NCI-H2081 (cell line): ENCODE measurements around the gene OTUD1.
"Not testable (repeated sequence)": the region's sequence is repeated elsewhere in the genome, so short reads cannot be mapped to it uniquely, and the experiment has no call there.

Experiments
- DNase-seq, 2 experiments: peaks; one replicate each; lab custom pipeline; 2025; lab: John Stamatoyannopoulos, UW

OTUD1 gene, protein sequence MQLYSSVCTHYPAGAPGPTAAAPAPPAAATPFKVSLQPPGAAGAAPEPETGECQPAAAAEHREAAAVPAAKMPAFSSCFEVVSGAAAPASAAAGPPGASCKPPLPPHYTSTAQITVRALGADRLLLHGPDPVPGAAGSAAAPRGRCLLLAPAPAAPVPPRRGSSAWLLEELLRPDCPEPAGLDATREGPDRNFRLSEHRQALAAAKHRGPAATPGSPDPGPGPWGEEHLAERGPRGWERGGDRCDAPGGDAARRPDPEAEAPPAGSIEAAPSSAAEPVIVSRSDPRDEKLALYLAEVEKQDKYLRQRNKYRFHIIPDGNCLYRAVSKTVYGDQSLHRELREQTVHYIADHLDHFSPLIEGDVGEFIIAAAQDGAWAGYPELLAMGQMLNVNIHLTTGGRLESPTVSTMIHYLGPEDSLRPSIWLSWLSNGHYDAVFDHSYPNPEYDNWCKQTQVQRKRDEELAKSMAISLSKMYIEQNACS

DNA sequence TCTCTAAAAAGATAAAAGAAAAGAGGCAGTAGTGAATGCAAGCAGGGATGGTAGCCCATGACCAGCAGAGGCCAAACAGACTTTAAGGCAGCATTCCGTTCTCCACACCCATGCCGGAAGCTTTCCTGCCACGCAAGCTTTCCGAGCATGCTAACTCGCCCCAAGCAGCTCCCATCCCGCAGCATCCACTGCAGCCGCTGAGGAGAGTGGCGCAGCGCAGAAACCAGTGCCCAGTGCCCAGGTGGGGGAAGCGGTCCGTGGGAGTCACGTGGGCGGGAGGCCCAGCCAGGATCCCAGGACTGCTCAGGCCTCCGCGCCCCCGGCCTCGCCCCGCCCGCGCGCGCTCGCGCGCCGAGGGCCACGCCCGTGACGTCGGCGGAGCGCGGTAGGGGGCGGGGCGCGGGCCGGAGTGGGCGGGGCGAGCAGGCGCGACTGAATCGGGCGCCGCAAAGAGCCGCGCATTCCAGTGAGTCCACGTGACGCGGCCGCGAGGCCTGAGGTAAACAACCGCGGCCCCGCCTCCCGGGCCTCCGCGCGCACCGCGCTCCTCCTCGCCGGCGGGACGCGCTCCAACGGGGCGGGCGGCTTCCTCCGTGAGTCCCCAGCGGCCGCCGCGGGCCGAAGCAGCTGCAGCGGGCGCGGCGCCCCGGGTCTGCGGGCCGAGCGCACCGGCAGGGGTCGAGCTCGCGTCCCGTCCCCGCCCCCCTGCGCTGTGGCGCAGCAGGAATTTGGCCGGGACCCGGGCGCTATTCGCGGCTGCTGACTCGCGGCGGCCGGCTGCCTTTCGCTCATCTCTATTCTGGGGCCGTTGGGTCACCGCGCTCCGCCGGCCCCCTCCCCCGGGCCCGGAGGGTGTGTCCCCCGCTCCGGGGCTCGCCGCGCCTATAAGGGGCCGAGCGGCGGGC, at the start of gene OTUD1:
Gene OTUD1, plus strand, starts transcription at position 529 of the 905 bp plus-strand sequence. CDS start 383 bp downstream, outside the sequence.
- DNase-seq = peak; percentile 78 to 80

DNA sequence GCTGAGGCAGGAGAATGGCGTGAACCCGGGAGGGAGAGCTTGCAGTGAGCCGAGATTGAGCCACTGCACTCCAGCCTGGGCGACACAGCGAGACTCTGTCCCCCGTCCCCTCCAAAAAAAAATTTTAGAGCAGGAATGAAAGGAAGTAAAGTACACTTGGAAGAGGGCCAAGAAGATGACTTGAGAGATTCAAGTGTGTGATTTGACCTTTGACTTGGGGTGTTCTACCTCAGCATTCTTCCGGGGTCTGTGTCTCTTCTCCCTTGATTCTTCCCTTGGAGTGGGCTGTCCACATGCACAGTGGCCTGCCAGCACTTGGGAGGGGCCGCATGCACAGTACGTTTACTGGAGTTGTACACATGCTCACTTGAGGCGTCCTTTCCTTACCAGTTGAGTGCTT, 48.5 kb upstream of the OTUD1 start:
- not testable (repeated sequence) for DNase-seq

DNA sequence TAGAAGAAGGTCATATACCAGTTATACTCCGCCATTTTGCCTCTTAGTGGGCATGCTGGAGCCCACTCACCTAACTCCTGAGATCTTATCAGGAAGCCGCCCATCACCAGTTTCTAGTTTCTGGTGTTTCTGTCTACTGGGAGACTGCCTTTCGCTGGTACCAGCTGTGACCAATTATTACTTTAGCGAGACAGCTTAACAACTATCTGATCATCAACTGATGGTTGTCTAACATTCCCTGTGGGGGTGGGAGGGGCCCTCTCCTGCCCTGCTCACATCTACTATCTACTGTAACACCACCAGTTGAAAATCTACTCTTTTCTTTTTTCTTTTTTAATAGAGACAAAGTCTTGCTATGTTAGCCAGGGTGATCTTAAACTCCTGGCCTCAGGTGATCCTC, 48.1 kb upstream of the OTUD1 start:
- DNase-seq = no peak

DNA sequence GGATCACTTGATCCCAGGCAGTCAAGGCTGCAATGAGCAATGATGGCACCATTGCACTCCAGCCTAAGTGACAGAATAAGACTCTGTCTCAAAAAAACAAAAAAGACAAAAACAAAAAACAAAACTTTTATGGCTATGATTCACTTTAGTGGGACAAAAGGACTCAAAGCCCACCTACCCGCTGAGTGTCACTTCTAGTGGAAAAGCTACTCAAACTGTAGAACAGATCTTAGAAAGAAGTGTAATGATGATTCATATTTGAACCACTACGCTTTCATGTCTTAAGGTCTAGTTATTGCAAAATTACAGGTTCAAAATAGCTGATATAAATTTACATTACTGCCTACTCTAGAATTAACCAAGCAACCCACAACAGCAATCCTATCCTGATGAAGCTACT, 47.1 kb upstream of the OTUD1 start:
- DNase-seq = no peak

DNA sequence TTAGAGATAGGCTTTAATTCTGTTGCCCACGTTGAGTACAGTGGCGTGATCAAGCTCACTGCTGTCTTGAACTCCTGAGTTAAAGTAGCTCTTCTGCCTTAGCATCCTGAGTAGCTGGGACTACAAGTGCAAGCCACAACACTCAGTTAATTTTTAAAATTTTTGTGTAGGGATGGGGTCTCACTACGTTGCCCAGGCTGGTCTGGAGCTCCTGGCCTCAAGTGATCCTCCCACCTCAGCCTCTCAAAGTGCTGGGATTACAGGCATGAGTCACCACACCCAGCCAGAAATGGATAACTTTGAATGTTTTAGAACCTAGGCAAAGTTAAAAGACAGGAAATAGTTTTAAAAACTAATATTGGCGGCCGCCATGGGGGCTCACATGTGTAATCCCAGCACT, 43.9 kb upstream of the OTUD1 start:
- no peak for DNase-seq

DNA sequence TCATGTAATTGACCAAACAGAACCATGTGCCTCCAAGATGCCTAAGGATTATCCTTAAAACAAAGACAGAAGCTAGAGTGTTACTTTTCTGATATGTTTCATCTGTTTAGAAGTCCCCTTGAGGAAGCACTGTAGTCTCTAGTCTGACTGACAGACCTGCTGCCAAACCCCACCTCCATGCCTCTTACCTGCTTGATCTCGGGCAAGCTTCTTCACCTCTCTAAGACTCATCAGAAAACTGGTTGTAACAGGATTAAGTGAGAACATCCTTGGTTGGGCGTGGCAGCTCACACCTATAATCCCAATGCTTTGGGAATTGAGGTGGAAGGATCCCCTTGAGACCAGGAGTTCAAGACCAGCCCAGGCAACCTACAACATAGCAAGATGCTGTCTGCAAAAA, 42.2 kb upstream of the OTUD1 start:
- no peak for DNase-seq

DNA sequence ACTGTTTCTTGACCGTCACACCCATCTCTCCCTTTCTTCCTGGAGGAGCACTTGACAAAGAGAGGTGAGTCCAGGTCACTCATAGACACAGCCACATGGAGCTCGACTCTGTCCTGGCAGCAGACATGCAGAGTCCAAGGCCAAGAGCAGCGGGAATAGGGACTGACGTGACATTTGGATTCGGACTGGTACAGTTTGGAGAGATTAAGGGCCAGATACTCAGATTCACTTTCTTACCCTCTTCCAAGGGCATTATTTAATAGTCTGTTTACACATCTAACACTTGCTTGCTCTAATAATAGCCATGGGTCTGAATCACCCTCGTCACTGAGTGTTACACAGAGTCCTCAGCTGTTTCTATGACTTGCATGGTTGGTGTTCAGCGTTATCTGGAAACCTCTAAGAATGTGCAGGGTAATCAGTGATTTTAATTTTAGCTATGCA, 39.2 kb upstream of the OTUD1 start:
- no peak for DNase-seq

DNA sequence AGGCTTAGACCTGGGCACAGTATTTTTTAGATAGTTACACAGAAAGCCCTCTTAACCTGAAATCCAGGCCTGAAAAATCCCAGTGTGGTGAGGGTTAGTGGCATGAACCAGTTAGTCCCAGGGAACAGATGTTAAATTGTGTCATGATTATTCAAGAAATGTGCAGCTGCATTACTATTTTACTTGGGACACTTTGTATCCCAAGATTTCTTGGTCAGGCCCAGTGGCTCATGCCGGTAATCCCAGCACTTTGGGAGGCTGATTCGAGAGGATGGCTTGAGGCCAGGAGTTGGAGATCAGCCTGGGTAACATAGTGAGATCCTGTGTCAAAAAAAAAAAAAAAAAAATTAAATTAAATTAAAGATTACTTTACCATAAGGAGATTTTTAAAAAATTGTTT, 36.0 kb upstream of the OTUD1 start:
- DNase-seq = no peak

DNA sequence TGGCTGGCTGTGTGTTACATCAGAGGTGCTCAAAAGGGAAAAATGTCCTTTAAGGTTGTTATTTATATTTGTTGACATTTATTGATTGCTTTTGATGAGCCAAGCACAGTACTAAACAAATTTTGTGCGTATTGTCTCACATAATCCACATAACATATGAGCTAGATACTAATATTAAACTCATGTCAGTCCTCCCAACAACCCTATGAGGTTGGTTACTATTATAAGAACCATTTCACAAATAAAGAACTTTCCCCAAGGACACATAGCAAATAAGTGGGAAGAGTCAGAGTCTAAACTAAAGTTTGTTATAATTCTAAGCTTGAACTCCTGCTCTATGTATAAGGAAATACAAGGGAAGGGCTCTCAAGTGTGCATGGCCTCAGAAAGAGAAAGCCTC, 35.6 kb upstream of the OTUD1 start:
- DNase-seq = no peak

DNA sequence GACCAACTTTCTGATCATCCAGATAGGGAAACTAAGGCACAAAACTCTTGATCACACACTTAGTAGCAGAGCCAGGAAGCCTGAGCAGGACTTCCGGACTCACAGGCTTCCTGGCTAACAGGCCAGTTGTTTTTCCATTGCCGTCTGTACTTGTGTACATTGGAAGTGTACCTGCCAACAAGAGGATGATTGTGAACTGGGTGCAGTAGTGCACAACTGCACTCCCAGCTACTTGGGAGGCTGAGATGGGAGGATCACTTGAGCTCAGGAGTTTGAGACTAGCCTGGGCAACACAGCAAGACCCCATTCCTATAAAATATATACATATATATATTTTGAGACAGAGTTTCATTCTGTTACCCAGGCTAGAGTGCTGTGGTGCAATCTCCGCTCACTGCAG, 35.2 kb upstream of the OTUD1 start:
- DNase-seq = no peak

DNA sequence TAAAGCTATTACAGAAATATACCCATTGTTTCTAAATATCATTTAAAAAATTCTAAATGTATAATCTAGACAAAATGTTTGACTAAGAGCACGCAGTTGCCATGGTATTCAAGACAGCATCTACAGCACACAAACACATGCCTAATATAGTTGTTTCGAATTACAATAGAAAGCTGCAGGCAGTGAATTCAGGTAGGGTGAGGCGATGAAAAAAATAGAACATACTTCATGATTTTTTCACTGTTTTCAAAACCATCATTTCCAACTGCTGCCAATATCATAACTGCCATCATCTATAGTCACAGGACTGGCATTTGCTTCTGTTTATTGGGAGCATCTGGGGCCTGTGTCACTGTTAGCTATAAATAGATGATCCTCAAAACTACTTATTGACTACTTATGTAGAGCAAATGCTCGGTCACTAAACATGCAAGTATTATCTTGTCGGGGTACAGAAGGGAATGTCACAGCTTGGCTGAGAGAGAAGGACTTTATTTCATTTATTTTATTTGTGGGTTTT, 34.4 kb upstream of the OTUD1 start:
- no peak for DNase-seq

DNA sequence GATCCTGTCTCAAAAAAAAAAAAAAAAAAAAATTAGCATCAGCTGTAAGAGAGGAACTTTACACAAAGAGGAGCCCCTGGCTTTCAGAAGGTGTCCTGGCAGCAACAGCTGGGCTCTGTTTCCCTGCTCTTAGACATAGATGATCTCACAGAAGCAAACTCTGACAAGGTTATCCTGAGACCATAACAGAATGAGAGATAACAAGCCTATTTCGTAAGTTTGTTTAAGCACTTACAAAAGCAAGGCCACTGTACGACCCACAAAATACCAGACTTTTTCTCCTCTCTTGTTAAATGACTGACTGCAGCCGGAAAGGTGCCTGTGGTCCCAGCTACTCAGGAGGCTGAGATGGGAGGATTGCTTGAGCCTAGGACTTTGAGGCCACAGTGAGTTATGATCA, 33.3 kb upstream of the OTUD1 start:
- DNase-seq = no peak

DNA sequence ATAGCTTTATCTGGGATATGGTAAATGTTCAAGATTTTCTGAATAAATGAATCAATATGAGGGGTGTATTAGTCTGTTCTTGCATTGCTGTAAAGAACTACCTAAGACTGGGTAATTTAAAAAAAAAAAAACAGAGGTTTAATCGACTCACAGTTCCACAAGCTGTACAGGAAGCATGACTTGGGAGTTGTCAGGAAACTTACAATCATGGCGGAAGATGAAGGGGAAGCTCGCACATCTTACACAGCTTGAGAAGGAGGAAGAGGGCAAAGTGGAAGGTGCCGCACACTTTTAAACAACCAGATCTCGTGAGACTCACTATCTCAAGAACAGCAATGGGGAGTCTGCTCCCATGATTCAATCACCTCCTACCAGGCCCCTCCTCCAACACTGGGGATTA, 32.5 kb upstream of the OTUD1 start:
- DNase-seq = no peak

DNA sequence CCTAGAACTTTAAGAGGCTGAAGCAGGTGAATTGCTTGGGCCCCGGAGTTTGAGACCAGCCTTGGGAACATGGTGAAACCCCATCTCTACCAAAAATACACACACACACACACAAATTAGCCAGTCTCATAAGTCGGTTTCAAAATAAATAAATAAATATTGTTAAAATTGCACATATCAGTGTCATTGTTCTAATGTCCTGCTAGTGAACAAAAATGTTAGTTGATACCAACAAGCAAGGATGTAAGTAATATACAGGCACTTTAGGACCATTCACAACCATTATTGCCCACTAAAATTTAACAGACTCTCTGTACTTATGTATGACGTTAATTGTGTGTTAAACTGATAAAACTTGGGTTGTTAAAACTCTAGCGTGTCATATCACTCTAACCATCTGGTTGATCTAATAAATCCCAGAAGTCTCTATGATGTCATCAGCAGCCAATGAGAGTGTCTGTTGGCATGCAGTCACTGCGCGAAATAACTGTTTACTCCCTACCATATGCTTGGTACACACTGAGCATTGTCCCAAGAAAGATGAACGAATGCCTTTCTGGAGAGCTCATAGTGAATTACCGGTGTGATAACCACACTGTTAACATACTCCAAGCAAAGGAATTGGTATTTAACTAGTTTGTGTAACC, 30.4 kb upstream of the OTUD1 start:
- no peak for DNase-seq

DNA sequence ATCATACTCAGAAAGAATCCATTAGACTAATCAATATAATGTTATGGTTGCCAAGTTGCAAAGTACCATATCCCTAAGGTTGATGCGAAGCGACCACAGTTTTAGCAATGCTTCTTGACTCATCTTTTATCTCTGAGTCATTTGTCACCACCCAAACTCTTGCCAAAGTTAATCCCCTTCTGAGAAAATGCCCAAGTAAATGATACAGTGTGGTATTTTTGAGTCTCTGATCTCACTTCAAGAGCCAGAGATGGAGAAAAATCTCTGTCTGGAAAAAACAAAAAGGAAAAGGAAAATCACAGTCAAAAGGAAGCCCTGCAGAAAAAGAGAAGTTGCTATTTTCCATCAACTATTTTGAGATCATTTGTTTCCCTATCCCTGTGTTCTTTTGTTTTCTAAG, 26.7 kb upstream of the OTUD1 start:
- DNase-seq = no peak

DNA sequence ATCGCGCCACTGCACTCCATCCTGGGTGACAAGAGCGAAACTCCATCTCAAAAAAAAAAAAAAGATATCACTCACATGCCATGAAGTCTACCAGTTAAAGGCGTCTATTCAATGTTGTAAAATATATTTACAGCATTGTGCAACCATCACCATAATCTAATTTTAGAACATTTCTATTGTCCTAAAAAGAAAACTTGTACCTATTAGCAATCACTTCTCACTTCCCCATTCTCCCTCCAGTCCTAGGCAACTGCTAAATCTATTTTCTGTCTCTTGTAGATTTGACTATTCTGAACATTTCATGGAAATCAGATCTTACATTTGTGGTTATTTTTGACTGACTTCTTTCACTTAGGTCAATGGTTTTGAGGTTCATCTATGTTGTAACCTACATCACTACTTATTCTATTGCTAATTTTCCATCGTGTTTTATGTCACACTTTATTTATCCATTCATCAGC, 25.2 kb upstream of the OTUD1 start:
- DNase-seq = no peak

DNA sequence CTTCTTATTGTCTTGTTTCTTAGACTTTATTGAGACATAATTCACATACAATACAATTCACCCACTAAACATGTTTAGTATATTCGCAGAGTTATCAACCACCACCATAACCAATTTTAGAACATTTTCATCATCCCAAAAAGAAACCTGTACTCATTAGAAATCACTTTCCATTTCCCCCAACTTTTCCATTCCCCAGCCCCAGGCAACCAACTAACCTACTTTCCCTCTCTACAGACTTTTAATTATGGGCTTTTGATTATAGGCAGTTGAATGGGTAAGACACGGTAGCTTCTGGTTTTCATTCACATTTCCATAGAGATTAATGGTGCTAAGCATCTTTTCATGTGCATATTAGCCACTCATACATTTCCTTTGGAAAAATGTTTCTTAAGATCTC, 24.2 kb upstream of the OTUD1 start:
- no peak for DNase-seq

DNA sequence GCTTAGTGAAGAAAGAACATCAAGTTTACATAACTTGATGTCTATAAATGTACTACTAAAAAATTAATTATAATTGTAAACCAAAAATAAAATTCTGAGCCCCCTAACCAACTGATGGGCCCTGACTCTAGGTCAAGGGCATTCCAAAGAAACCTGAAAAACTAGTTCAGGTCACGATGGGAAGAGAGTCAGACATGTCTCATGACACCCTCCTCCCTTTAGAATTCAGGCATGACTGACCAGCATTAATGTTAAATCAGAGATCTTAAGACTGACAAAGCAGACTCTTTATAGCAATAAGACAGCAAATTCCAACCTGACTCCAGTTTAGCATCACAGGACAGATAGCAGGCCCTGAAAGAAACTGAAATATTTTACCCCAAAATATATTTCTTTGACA, 21.6 kb upstream of the OTUD1 start:
- no peak for DNase-seq

DNA sequence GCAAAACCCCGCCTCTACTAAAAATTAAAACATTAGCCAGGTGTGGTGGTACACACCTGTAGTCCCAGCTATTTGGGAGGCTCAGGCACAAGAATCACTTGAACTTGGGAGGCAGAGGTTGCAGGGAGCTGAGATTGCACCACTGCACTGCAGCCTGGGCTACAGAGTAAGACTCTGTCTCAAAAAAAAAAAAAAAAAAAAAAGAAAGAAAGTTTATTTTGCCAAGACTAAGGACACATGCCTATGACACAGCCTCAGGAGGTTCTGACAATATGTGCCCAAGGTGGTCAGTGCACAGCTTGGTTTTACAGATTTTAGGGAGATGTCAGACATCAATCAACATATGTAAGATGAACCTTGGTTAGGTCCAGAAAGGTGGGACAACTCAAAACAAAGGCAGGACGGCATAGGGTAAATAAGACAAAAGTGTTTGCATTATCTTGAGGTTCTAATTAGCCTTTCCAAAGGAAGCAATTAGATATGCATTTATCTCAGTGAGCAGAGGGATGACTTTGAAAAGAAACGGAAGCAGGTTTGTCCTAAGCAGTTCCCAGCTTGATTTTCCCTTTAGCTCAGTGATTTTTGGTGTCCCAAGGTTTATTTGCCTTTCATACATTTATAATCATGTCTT, 20.7 kb upstream of the OTUD1 start:
- DNase-seq = no peak

DNA sequence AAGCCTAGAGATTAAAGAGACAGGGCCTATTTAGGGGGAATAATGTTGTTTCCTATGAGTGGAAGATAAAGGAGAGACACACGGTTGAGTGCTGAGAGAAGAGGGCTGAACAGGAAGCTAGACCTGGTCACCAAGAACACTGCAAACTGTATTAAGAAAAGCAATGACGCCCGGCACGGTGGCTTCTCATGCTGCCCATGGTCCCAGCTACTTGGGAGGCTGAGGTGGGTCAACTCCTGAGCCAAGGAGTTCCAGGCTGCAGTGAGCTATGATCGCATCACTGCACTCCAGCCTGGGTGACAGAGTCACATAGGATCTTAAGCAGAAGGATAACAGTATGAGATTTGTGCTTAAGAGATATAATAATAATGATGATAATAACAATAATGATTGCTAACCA, 19.7 kb upstream of the OTUD1 start:
- no peak for DNase-seq

DNA sequence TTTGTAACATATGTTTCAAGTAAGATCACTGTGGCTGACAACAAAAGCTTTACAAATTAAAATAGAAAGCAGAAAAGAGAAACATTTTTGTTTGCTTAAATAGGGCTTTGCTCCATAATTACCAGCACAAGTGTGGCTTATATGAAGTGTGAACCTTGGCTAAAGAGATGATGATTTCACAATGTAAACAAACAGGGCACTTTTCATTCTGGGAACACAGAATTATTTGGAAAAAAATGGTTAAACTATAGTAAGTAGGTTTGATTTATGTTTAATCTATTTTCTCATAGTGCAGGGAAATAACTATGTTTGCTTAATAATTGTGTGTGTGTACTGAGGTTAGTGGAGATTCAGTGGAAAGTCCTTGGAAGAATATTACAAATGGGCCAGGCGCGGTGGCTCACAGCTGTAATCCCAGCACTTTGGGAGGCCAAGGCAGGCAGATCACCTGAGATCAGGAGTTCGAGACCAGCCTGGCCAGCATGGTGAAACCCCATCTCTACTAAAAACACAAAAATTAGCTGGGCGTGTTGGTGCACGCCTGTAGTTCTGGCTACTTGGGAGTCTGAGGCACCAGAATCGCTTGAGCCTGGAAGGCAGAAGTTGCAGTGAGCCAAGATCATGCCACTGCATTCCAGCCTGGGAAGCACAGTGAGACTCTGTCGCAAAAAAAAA, 19.1 kb upstream of the OTUD1 start:
- DNase-seq = peak in 1 of 2 experiments; percentile 8
